ENCODE data around the gene OVCA2.

DNA sequence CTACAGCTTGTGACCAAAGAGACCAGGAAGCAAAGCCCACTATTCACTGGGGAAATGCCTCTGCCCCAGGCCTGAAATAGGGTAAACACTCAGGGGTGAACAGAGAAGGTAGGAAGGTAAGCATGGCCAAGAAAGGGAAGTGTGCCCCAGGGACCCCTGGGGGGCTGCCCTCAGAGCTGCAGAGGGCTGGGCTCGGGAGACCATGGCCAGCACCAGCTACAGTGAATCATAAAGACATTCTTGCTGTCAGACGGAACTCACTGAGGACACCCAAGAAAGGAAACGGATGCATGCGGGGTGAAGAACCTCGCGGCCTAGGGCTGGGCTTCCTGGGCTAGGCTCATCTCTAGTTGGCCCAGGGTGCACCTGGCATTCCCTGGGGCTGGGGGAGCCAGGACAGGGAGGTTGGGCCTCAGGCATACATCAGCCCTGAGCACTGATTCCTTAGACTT lies 22.7 kb downstream of the OVCA2 start:
- no peak for TF ChIP-seq POLR2AphosphoS5 (IDR thresholded peaks at IDR 0.05; ENCODE audit: low read depth, low read length)
- TF ChIP-seq CHD2 (IDR thresholded peaks at IDR 0.05; ENCODE audit: low read length, partially characterized antibody) = no peak
- TF ChIP-seq RXRA (IDR thresholded peaks at IDR 0.05; ENCODE audit: borderline replicate concordance, low read depth) = no peak

Measured in SK-N-SH (cell line).